Bronchial epithelial cell (primary cell): ENCODE results near the gene ZBTB34. TPM values are rescaled to one million over a fixed set of nuclear protein-coding genes. Genes with fewer than 3 reads are reported as not detected.

ENCODE experiments used
- DNase-seq: peaks from one replicate; pipeline ENCODE4 v3.0.0-alpha.2; 2010; ENCODE audit warnings: low read depth
- FAIRE-seq: peaks from 2 replicates; lab custom pipeline; 2011; peaks lifted over from hg19 to GRCh38; lab: Jason Lieb, UNC
- H3K27me3 ChIP-seq: 2 replicates; pipeline ENCODE4 v1.5.1; 2011; ENCODE audit warnings: low read length; ENCODE audit not compliant: control insufficient read depth, insufficient read depth
- H3K36me3 ChIP-seq: 2 replicates; pipeline ENCODE4 v1.5.1; 2011; ENCODE audit warnings: low read length; ENCODE audit not compliant: control insufficient read depth, insufficient read depth
- H3K4me3 ChIP-seq: 2 replicates; pipeline ENCODE4 v1.5.1; 2011; ENCODE audit warnings: mild to moderate bottlenecking, low read depth, low read length, control low read depth
- CTCF ChIP-seq: IDR thresholded peaks from 2 replicates; pipeline ENCODE4 v1.5.1; 2011; ENCODE audit warnings: mild to moderate bottlenecking, moderate library complexity, low read length, control low read depth, inconsistent platforms; ENCODE audit not compliant: insufficient read depth, severe bottlenecking
- total RNA-seq: library from RNA; depleted of rRNA; stranded (reverse); fragments of >200 nt; gene quantifications from 2 replicates; pipeline ENCODE4 v1.2.1, GENCODE V29; 2014

ZBTB34 gene
- total RNA-seq, 1 donor from 2014 or later: 6.6 TPM

- DNase-seq: no peak
Observed at GRCh38 chr9:126879288-126879687, 18.8 kb downstream of the ZBTB34 start.

GRCh38 chr9:126880226-126880946, 19.9 kb downstream of the ZBTB34 start:
- FAIRE-seq: peak; percentile 28
- Histone ChIP-seq H3K36me3 (peaks cover 14% of the 10 kb centered on the region), H3K27me3 (no peaks in the 10 kb centered on the region), H3K4me3 (no peak overlapping the region)
- DNase-seq: no peak
- no peak for TF ChIP-seq CTCF

More at GRCh38 chr9:126879288-126879687, 18.8 kb downstream of the ZBTB34 start:
- Histone ChIP-seq H3K27me3 (no peaks in the 10 kb centered on the region), H3K4me3 (no peak overlapping the region), H3K36me3 (peaks cover 14% of the 10 kb centered on the region)
- FAIRE-seq: no peak
- TF ChIP-seq CTCF: no peak

GRCh38 chr9:126880947-126881332, 20.5 kb downstream of the ZBTB34 start:
- Histone ChIP-seq H3K4me3 (no peak overlapping the region), H3K36me3 (peaks cover 14% of the 10 kb centered on the region), H3K27me3 (no peaks in the 10 kb centered on the region)
- DNase-seq (no peak), FAIRE-seq (no peak)
- TF ChIP-seq CTCF: no peak

GRCh38 chr9:126882746-126883145, 22.3 kb downstream of the ZBTB34 start:
- no peak for DNase-seq
- H3K4me3 ChIP-seq: no peak overlapping the region
- peaks cover 14% of the 10 kb centered on the region for H3K36me3 ChIP-seq
- FAIRE-seq: no peak
- H3K27me3 ChIP-seq: no peaks in the 10 kb centered on the region
- no peak for TF ChIP-seq CTCF

- DNase-seq: no peak
- no peak overlapping the region for H3K4me3 ChIP-seq
- no peaks in the 10 kb centered on the region for H3K27me3 ChIP-seq
- FAIRE-seq: no peak
- peaks cover 14% of the 10 kb centered on the region for H3K36me3 ChIP-seq
- no peak for TF ChIP-seq CTCF
Observed at GRCh38 chr9:126883636-126884035, 23.2 kb downstream of the ZBTB34 start.
